Measurements from ENCODE around the gene NAV2. TPM values are rescaled to one million over a fixed set of nuclear protein-coding genes. Genes with fewer than 3 reads are reported as not detected.
A peak's percentile ranks its signal among the peaks of the same experiment; 100 is the strongest.

The NAV2 gene
- total RNA-seq, 1 experiment from 2014 or later, result 22.7 TPM

- ChIA-PET CTCF (no interaction called here), POLR2A (no interaction called here)
- H3K27ac ChIP-seq (ENCODE audit: low read length), result no peak overlapping the region
- BruUV-seq (replicated peaks), result no TSS peak
- in situ Hi-C loops (cut with HindIII; ENCODE audit: low pct_unique_long_range_greater_than_20kb, low sequenced_read_pairs) (no loop called here), intact Hi-C loops (cut with micrococcal nuclease; ENCODE audit: unreplicated experiment) (no loop called here)
- TF ChIP-seq, protein P1, sequence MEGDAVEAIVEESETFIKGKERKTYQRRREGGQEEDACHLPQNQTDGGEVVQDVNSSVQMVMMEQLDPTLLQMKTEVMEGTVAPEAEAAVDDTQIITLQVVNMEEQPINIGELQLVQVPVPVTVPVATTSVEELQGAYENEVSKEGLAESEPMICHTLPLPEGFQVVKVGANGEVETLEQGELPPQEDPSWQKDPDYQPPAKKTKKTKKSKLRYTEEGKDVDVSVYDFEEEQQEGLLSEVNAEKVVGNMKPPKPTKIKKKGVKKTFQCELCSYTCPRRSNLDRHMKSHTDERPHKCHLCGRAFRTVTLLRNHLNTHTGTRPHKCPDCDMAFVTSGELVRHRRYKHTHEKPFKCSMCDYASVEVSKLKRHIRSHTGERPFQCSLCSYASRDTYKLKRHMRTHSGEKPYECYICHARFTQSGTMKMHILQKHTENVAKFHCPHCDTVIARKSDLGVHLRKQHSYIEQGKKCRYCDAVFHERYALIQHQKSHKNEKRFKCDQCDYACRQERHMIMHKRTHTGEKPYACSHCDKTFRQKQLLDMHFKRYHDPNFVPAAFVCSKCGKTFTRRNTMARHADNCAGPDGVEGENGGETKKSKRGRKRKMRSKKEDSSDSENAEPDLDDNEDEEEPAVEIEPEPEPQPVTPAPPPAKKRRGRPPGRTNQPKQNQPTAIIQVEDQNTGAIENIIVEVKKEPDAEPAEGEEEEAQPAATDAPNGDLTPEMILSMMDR (IDR thresholded peaks at IDR 0.05), result no peak
- TF ChIP-seq SIN3A (IDR thresholded peaks at IDR 0.05; ENCODE audit: borderline replicate concordance, insufficient read depth, low read depth, low read length) (no peak), REST (IDR thresholded peaks at IDR 0.05; ENCODE audit: insufficient read depth in 1 of 2, low read depth in 2 of 2, low read length in 1 of 2) (no peak)
- no peak overlapping the region for H3K4me3 ChIP-seq (ENCODE audit: low read depth in 2 of 2, low read length in 2 of 2)
- H3K4me1 ChIP-seq (ENCODE audit: control insufficient read depth, insufficient read depth, low read length), result peaks cover 21% of the 10 kb centered on the region
- H3K9me3 ChIP-seq (ENCODE audit: control insufficient read depth, insufficient read depth, low read depth, low read length), result no peaks in the 10 kb centered on the region
- H3K36me3 ChIP-seq (ENCODE audit: control insufficient read depth, insufficient read depth, low read length), result no peaks in the 10 kb centered on the region
- DNase-seq (ENCODE audit: low read depth, low spot score) (no peak), ATAC-seq (no peak)
- no peaks in the 10 kb centered on the region for H3K27me3 ChIP-seq (ENCODE audit: control insufficient read depth, insufficient read depth, low read length)
Observed at GRCh38 chr11:19677381-19678080, 35.1 kb upstream of the NAV2 start.

DNA sequence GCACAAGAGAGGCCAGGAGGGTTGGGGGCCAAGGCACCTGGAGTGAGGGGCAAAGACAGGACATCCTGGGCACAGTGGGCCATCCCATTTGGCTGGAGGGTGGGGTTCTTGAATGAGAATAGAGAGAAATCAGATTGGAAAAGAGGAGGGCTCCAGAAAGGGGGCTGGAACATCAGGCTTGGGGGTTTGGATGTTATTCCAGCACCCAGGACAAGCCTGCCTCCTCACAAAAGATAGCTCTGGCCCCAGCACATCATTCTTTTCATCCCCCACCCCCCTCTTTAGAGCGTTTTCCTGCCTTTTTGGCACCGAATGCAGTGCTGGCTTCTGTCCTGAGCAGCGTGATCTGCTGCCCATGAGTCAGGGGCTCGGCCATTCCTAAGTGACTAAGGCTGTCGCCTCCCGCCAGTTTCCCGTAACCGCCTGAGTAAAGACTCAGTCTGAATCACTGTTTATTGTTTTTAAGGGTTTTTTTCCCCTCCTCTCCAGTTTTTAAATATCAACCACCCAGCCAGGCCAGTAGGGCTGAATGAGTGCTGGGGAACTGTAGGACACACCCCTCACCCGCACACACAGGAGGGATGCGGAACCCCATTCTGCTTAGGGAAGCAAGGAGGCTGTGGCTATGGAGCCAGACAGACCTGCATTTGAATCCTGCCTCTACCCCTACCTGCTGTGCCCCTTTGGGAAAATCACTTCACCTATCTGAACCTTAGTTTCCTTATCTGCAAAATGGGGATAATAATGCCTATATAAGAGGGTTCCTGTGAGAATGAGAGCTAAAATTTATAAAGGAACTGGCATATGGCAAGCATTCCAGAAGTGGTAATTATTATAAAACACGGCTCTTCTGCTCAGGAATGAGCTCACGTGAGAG is 32.4 kb upstream of the NAV2 start:
- CTCF ChIA-PET, result interaction anchor here (0.6 kb wide), 1 partner anchor 357 kb away, joined by 3 read pairs; no protein-coding TSS in a partner anchor

More for the DNA sequence above, 32.4 kb upstream of the NAV2 start:
- no peaks in the 10 kb centered on the region for H3K27me3 ChIP-seq (ENCODE audit: control insufficient read depth, insufficient read depth, low read length)
- H3K9me3 ChIP-seq (ENCODE audit: control insufficient read depth, insufficient read depth, low read depth, low read length), result no peaks in the 10 kb centered on the region
- peak overlapping the region; percentile 82 for H3K27ac ChIP-seq (ENCODE audit: low read length)
- in situ Hi-C loops (cut with HindIII; ENCODE audit: low pct_unique_long_range_greater_than_20kb, low sequenced_read_pairs) (no loop called here), intact Hi-C loops (cut with micrococcal nuclease; ENCODE audit: unreplicated experiment) (no loop called here)
- no TSS peak for BruUV-seq (replicated peaks)
- TF ChIP-seq TCF7L2 (IDR thresholded peaks at IDR 0.05; ENCODE audit: low read depth, low read length), result no peak
- peak; percentile 48; the same call in 1 of the 2 replicates for TF ChIP-seq POLR2AphosphoS5 (IDR thresholded peaks at IDR 0.05; ENCODE audit: low read depth, low read length)
- POLR2A ChIA-PET, result no interaction called here
- no peaks in the 10 kb centered on the region for H3K36me3 ChIP-seq (ENCODE audit: control insufficient read depth, insufficient read depth, low read length)
- peak; percentile 86 for DNase-seq (ENCODE audit: low read depth, low spot score)
- H3K4me1 ChIP-seq (ENCODE audit: control insufficient read depth, insufficient read depth, low read length), result peaks cover 21% of the 10 kb centered on the region
- H3K4me3 ChIP-seq (ENCODE audit: low read depth in 2 of 2, low read length in 2 of 2), result peak overlapping the region in 1 of 2 experiments; percentile 4; a peak in 2 of 4 replicates
- ATAC-seq, result peak; percentile 97
